ENCODE results near the gene DDX10.

DDX10 gene

DNA sequence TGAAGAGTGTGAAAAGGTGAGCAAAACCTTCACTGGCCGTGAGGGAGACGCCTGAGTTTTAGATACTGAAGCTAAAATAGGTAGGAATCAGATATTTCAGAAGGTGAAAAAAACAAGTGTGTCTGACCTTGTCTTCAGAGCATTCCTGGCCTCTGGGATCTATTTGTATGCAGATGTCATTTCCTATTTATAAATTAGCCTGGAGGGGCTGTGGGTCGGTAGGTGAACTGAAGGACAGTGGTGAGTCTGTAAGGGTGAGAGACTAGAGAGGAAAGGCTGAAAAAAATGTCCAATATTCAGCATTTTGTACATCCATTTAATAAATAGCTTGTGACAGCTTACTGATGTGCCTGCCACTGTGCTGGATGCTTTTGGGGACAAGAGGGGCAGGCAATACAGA is 302.1 kb downstream of the DDX10 start:
- Histone ChIP-seq H3K36me3 (ENCODE audit: insufficient read depth, low read length) (no peaks in the 10 kb centered on the region), H3K9me3 (ENCODE audit: low read depth, low read length) (no peaks in the 10 kb centered on the region), H3K27ac (no peak overlapping the region), H3K4me3 (no peak overlapping the region), H3K9ac (ENCODE audit: insufficient read length) (no peak overlapping the region)
- TF ChIP-seq FOXP2 (optimal IDR thresholded peaks at IDR 0.05; ENCODE audit: control extremely low read depth, extremely low read length, insufficient read depth), result no peak
- no peak for TF ChIP-seq EZH2 (IDR thresholded peaks at IDR 0.05)
- TF ChIP-seq POLR2AphosphoS5 (IDR thresholded peaks at IDR 0.05; ENCODE audit: borderline replicate concordance, low read depth, low read length), result no peak
- no peak for DNase-seq (ENCODE audit: low read depth, low spot score)

DNA sequence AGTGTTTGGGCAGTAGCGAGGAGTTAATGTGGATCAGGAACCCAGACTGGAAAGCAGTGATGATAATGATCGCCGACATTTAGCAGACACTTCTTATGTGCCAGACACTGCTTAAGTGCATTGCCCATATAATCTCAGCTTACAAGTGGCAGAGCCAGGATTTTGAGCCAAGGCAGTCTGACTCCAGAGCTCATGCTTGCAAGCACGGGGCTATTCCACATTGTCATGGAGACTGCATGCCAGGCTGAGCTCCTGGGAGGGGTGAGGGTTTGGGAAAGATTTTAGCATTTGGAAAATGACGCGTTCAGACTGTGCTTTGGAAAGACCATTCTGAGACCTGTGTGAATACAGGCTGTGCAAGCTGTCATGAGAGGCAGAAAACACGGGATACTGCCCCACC is 302.7 kb downstream of the DDX10 start:
- no peak for DNase-seq (ENCODE audit: low read depth, low spot score)
- Histone ChIP-seq H3K4me3 (no peak overlapping the region), H3K27ac (no peak overlapping the region)

GRCh38 chr11:108970221-108970991 is 305.5 kb downstream of the DDX10 start:
- Histone ChIP-seq H3K27ac (no peak overlapping the region), H3K4me3 (no peak overlapping the region), H3K9ac (ENCODE audit: insufficient read length) (no peak overlapping the region), H3K9me3 (ENCODE audit: low read depth, low read length) (no peaks in the 10 kb centered on the region), H3K36me3 (ENCODE audit: insufficient read depth, low read length) (no peaks in the 10 kb centered on the region)
- DNase-seq (ENCODE audit: low read depth, low spot score), result no peak
- TF ChIP-seq FOXP2 (optimal IDR thresholded peaks at IDR 0.05; ENCODE audit: control extremely low read depth, extremely low read length, insufficient read depth) (no peak), EZH2 (IDR thresholded peaks at IDR 0.05) (no peak), POLR2AphosphoS5 (IDR thresholded peaks at IDR 0.05; ENCODE audit: borderline replicate concordance, low read depth, low read length) (no peak)

More for the DNA sequence above, 302.7 kb downstream of the DDX10 start:
- Histone ChIP-seq H3K9me3 (ENCODE audit: low read depth, low read length) (no peaks in the 10 kb centered on the region), H3K36me3 (ENCODE audit: insufficient read depth, low read length) (no peaks in the 10 kb centered on the region), H3K9ac (ENCODE audit: insufficient read length) (no peak overlapping the region)
- TF ChIP-seq POLR2AphosphoS5 (IDR thresholded peaks at IDR 0.05; ENCODE audit: borderline replicate concordance, low read depth, low read length) (no peak), EZH2 (IDR thresholded peaks at IDR 0.05) (no peak), FOXP2 (optimal IDR thresholded peaks at IDR 0.05; ENCODE audit: control extremely low read depth, extremely low read length, insufficient read depth) (no peak)

- H3K4me3 ChIP-seq, result no peak overlapping the region
- DNase-seq (ENCODE audit: low read depth, low spot score), result no peak
- no peak overlapping the region for H3K27ac ChIP-seq
- no peak overlapping the region for H3K9ac ChIP-seq (ENCODE audit: insufficient read length)
- no peak for TF ChIP-seq EZH2 (IDR thresholded peaks at IDR 0.05)
- no peak for TF ChIP-seq FOXP2 (optimal IDR thresholded peaks at IDR 0.05; ENCODE audit: control extremely low read depth, extremely low read length, insufficient read depth)
- no peak for TF ChIP-seq POLR2AphosphoS5 (IDR thresholded peaks at IDR 0.05; ENCODE audit: borderline replicate concordance, low read depth, low read length)
- no peaks in the 10 kb centered on the region for H3K9me3 ChIP-seq (ENCODE audit: low read depth, low read length)
- no peaks in the 10 kb centered on the region for H3K36me3 ChIP-seq (ENCODE audit: insufficient read depth, low read length)
Measured at GRCh38 chr11:108973402-108974162, 308.7 kb downstream of the DDX10 start.

- TF ChIP-seq POLR2AphosphoS5 (IDR thresholded peaks at IDR 0.05; ENCODE audit: borderline replicate concordance, low read depth, low read length) (no peak), EZH2 (IDR thresholded peaks at IDR 0.05) (no peak), FOXP2 (optimal IDR thresholded peaks at IDR 0.05; ENCODE audit: control extremely low read depth, extremely low read length, insufficient read depth) (no peak)
- Histone ChIP-seq H3K36me3 (ENCODE audit: insufficient read depth, low read length) (no peaks in the 10 kb centered on the region), H3K4me3 (no peak overlapping the region), H3K9me3 (ENCODE audit: low read depth, low read length) (no peaks in the 10 kb centered on the region), H3K9ac (ENCODE audit: insufficient read length) (no peak overlapping the region), H3K27ac (no peak overlapping the region)
- DNase-seq (ENCODE audit: low read depth, low spot score), result no peak
Measured at GRCh38 chr11:108975026-108975425, 310.2 kb downstream of the DDX10 start.

- no peak overlapping the region for H3K4me3 ChIP-seq
- H3K9me3 ChIP-seq (ENCODE audit: low read depth, low read length), result no peaks in the 10 kb centered on the region
- H3K27ac ChIP-seq, result no peak overlapping the region
- H3K9ac ChIP-seq (ENCODE audit: insufficient read length), result no peak overlapping the region
- no peaks in the 10 kb centered on the region for H3K36me3 ChIP-seq (ENCODE audit: insufficient read depth, low read length)
- TF ChIP-seq FOXP2 (optimal IDR thresholded peaks at IDR 0.05; ENCODE audit: control extremely low read depth, extremely low read length, insufficient read depth), result no peak
- TF ChIP-seq POLR2AphosphoS5 (IDR thresholded peaks at IDR 0.05; ENCODE audit: borderline replicate concordance, low read depth, low read length), result no peak
- no peak for TF ChIP-seq EZH2 (IDR thresholded peaks at IDR 0.05)
- DNase-seq (ENCODE audit: low read depth, low spot score), result no peak
Measured at GRCh38 chr11:108975641-108976071, 310.8 kb downstream of the DDX10 start.

GRCh38 chr11:108983636-108984420 is 319.0 kb downstream of the DDX10 start:
- TF ChIP-seq EZH2 (IDR thresholded peaks at IDR 0.05) (no peak), FOXP2 (optimal IDR thresholded peaks at IDR 0.05; ENCODE audit: control extremely low read depth, extremely low read length, insufficient read depth) (no peak), POLR2AphosphoS5 (IDR thresholded peaks at IDR 0.05; ENCODE audit: borderline replicate concordance, low read depth, low read length) (no peak)
- Histone ChIP-seq H3K9ac (ENCODE audit: insufficient read length) (no peak overlapping the region), H3K4me3 (no peak overlapping the region), H3K36me3 (ENCODE audit: insufficient read depth, low read length) (no peaks in the 10 kb centered on the region), H3K27ac (no peak overlapping the region), H3K9me3 (ENCODE audit: low read depth, low read length) (no peaks in the 10 kb centered on the region)
- DNase-seq (ENCODE audit: low read depth, low spot score), result no peak

DNA sequence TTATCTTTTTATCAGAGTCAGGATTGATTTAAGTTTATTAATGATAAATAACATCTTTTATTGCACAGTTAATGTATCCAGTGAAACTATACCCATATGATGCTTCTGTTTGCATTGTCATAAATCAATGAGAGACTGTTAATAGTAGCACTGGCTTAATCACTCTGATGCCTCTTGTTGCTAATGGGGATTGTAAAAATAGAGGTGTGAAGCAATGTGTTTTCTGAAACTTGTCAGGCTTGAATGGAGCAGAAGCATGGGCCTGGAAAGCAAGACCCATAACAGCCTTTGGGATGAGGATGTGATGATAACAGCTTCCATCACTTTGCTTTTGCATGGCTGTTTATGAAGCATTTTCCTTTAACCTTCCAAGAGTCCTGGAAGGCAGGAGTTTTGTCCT is 319.7 kb downstream of the DDX10 start:
- Histone ChIP-seq H3K9ac (ENCODE audit: insufficient read length) (no peak overlapping the region), H3K36me3 (ENCODE audit: insufficient read depth, low read length) (no peaks in the 10 kb centered on the region), H3K9me3 (ENCODE audit: low read depth, low read length) (no peaks in the 10 kb centered on the region), H3K27ac (no peak overlapping the region), H3K4me3 (no peak overlapping the region)
- no peak for DNase-seq (ENCODE audit: low read depth, low spot score)
- TF ChIP-seq POLR2AphosphoS5 (IDR thresholded peaks at IDR 0.05; ENCODE audit: borderline replicate concordance, low read depth, low read length), result no peak
- no peak for TF ChIP-seq EZH2 (IDR thresholded peaks at IDR 0.05)
- no peak for TF ChIP-seq FOXP2 (optimal IDR thresholded peaks at IDR 0.05; ENCODE audit: control extremely low read depth, extremely low read length, insufficient read depth)
